HG03280 (cell line): ENCODE measurements around the gene TMCO6.

Experiments
- ATAC-seq: cut with Tn5 transposase; IDR thresholded peaks from one replicate; pipeline ENCODE4 v1.9.1; 2021; ENCODE audit warnings: mild to moderate bottlenecking, moderate library complexity; ENCODE audit not compliant: unreplicated experiment

TMCO6 gene

GRCh38 chr5:140672455-140673186 lies 33.4 kb downstream of the TMCO6 start:
- no peak for ATAC-seq

- no peak for ATAC-seq
Observed at GRCh38 chr5:140673187-140673976, 34.1 kb downstream of the TMCO6 start, which contains the start of gene DND1. Gene DND1, minus strand, starts transcription at chr5:140673576. Its CDS starts 34 bp downstream, at chr5:140673542.

GRCh38 chr5:140674211-140674610 lies 35.0 kb downstream of the TMCO6 start:
- ATAC-seq, result no peak

GRCh38 chr5:140674629-140675028 lies 35.4 kb downstream of the TMCO6 start:
- no peak for ATAC-seq

- no peak for ATAC-seq
Observed at GRCh38 chr5:140677947-140678346, 38.7 kb downstream of the TMCO6 start.

GRCh38 chr5:140678993-140679392 lies 39.7 kb downstream of the TMCO6 start:
- no peak for ATAC-seq

- ATAC-seq, result peak; percentile 8
Observed at GRCh38 chr5:140690376-140690932, 51.2 kb downstream of the TMCO6 start.

- ATAC-seq, result peak; percentile 97
Observed at GRCh38 chr5:140690941-140691924, 52.0 kb downstream of the TMCO6 start, which contains the start of the genes HARS1 and HARS2. Gene HARS1, minus strand, starts transcription at chr5:140691370. Its CDS starts 66 bp downstream, at chr5:140691304. Gene HARS2, plus strand, starts transcription at chr5:140691455. Its CDS starts 194 bp downstream, at chr5:140691649.

GRCh38 chr5:140694276-140694675 lies 55.0 kb downstream of the TMCO6 start:
- ATAC-seq, result no peak
